Measurements from ENCODE around the gene IGFL4. TPM values are rescaled to one million over a fixed set of nuclear protein-coding genes. Genes with fewer than 3 reads are reported as not detected.

IGFL4 gene
- total and polyA plus RNA-seq, 9 of the 15 experiments (the other 6 are each of a cell fraction or from before 2014, with no cell fraction given): not detected

- no peaks in the 10 kb centered on the region for H3K9me1 ChIP-seq (ENCODE audit: control insufficient read depth, insufficient read depth, low read length)
- POLR2A ChIA-PET: no interaction called here
- H3K4me2 ChIP-seq (ENCODE audit: insufficient read depth, low read length): no peak overlapping the region
- ATAC-seq (no peak), FAIRE-seq (no peak), DNase-seq (ENCODE audit: extremely low read depth in 1 of 4, low spot score in 3 of 4) (no peak)
- H3K9me3 ChIP-seq (replicated peaks; ENCODE audit: control insufficient read depth, insufficient read depth, low read depth, low read length): no peaks in the 10 kb centered on the region
- H3K27me3 ChIP-seq (ENCODE audit: control insufficient read depth in 2 of 2, insufficient read depth in 2 of 2, low read length in 2 of 2): peaks cover 21 to 25% of the 10 kb centered on the region in 2 experiments
- no TSS peak for BruUV-seq (replicated peaks)
- H3K27ac ChIP-seq (ENCODE audit: extremely low read depth, low read depth, low read length): no peak overlapping the region
- H3K4me1 ChIP-seq (replicated peaks in 1 of 2; ENCODE audit: control insufficient read depth in 2 of 2, insufficient read depth in 2 of 2, low read length in 2 of 2): peaks cover 0 to 2% of the 10 kb centered on the region in 2 experiments; a peak in 1 of 5 replicates
- no peaks in the 10 kb centered on the region for H3K36me3 ChIP-seq (ENCODE audit: control insufficient read depth, insufficient read depth, low read length)
- H3K9ac ChIP-seq (ENCODE audit: insufficient read depth in 1 of 2, low read depth in 2 of 2, low read length in 2 of 2): no peak overlapping the region
- intact Hi-C loops (cut with micrococcal nuclease) (no loop called here), in situ Hi-C loops (cut with MboI) (no loop called here)
- TF ChIP-seq CEBPB (tag; IDR thresholded peaks at IDR 0.05) (peak; percentile 76), ZNF133 (CRISPR knock-in tag; IDR thresholded peaks at IDR 0.05) (no peak), HNRNPL (IDR thresholded peaks at IDR 0.05; ENCODE audit: low read depth, low read length) (no peak), E2F5 (CRISPR knock-in tag; IDR thresholded peaks at IDR 0.05) (no peak), TFAP4 (CRISPR knock-in tag; IDR thresholded peaks at IDR 0.05; ENCODE audit: borderline replicate concordance) (no peak), BACH1 (tag; IDR thresholded peaks at IDR 0.05) (no peak), CEBPG (CRISPR knock-in tag; IDR thresholded peaks at IDR 0.05) (no peak), CEBPG (tag; conservative IDR thresholded peaks at IDR 0.05 in 1 of 2, IDR thresholded peaks at IDR 0.05 in 1 of 2) (peak; percentile 72 to 80), MITF (IDR thresholded peaks at IDR 0.05) (no peak)
- no peak overlapping the region for H3K4me3 ChIP-seq
- no peak overlapping the region for H2AFZ ChIP-seq (ENCODE audit: low read depth, low read length)
- no peaks in the 10 kb centered on the region for H3K79me2 ChIP-seq (ENCODE audit: control insufficient read depth, insufficient read depth, low read length)
- WGBS (ENCODE audit: insufficient coverage, low coverage, missing lambda C conversion rate): 8% methylated on average over 9 of the region's 12 CpGs
- CTCF ChIA-PET (ENCODE audit: low intra/inter-chr PET ratio): no interaction called here
- no peaks in the 10 kb centered on the region for H4K20me1 ChIP-seq (replicated peaks; ENCODE audit: control insufficient read depth, insufficient read depth, low read length)
These were observed 50.6 kb downstream of the IGFL4 start for GRCh38 chr19:45990113-45990728.

MicroRNA genes within 50 kb of the gene (microRNA counts, 767-probe panel; counts per million panel counts)
- microRNA hsa-miR-769-3p (1,779 counts per million, percentile 46 among the panel's probes with 10 or more counts), microRNA hsa-miR-769-5p (2,751 counts per million, percentile 66 among the panel's probes with 10 or more counts)

Small RNA genes within 50 kb of the gene (microRNA-seq; reads per million reads assigned to microRNA genes)
- gene MIR769 (ENCODE audit: borderline microRNAs expressed): 166 reads per million, percentile 83 among the genes with 10 or more reads in this experiment

Small RNA genes within 50 kb of the gene (small RNA-seq; reads per million reads assigned to genes)
- 360 reads per million, percentile 99 among the genes with 10 or more reads in this experiment for gene MIR769

Other genes with a start within 250 kb of the IGFL4 start
Only the 7 nearest of the 13 such genes appear.
- 2.6 and 2.8 TPM in 2 replicates for gene MYPOP, start 138.4 kb downstream of the IGFL4 start, total RNA-seq (2014; rRNA removed)
- gene MYPOP, start 138.4 kb downstream of the IGFL4 start, total RNA-seq (2014; rRNA removed; fragmentation: Illumina TruSeq; extraction: Trizol): 0.61 and 0.80 TPM in 2 replicates
- gene MYPOP, start 138.4 kb downstream of the IGFL4 start, total RNA-seq (2015; rRNA removed; fragmentation: Illumina TruSeq; extraction: Trizol): 1.0 and 1.6 TPM in 2 replicates
- gene MYPOP, start 138.4 kb downstream of the IGFL4 start, total RNA-seq (2021): 7.4 and 7.6 TPM in 2 replicates
- 0.72 and 1.3 TPM in 2 replicates for gene MYPOP, start 138.4 kb downstream of the IGFL4 start, polyA plus RNA-seq (2011; rRNA removed)
- gene MYPOP, start 138.4 kb downstream of the IGFL4 start, polyA plus RNA-seq (2014; fragmentation: Illumina TruSeq; extraction: Trizol): 1.7 and 1.9 TPM in 2 replicates
- gene MYPOP, start 138.4 kb downstream of the IGFL4 start, polyA plus RNA-seq (2014; fragmentation: Nextera tagmentation; extraction: Ambion mirVana): under 1 TPM; 0.32 to 0.34 TPM
- gene MYPOP, start 138.4 kb downstream of the IGFL4 start, polyA plus RNA-seq (2014; rRNA removed): 2.4 and 4.9 TPM in 2 replicates
- gene NANOS2, start 126.2 kb downstream of the IGFL4 start, total RNA-seq (2014; rRNA removed): 0.08 TPM in 1 of 2 replicates, not detected in the other
- gene NANOS2, start 126.2 kb downstream of the IGFL4 start, total RNA-seq (2014; rRNA removed; fragmentation: Illumina TruSeq; extraction: Trizol): not detected in 2 replicates
- gene NANOS2, start 126.2 kb downstream of the IGFL4 start, total RNA-seq (2015; rRNA removed; fragmentation: Illumina TruSeq; extraction: Trizol): not detected in 2 replicates
- not detected in 2 replicates for gene NANOS2, start 126.2 kb downstream of the IGFL4 start, total RNA-seq (2021)
- not detected in 2 replicates for gene NANOS2, start 126.2 kb downstream of the IGFL4 start, polyA plus RNA-seq (2011; rRNA removed)
- gene NANOS2, start 126.2 kb downstream of the IGFL4 start, polyA plus RNA-seq (2014; fragmentation: Illumina TruSeq; extraction: Trizol): not detected in 2 replicates
- gene NANOS2, start 126.2 kb downstream of the IGFL4 start, polyA plus RNA-seq (2014; fragmentation: Nextera tagmentation; extraction: Ambion mirVana): not detected
- not detected in 2 replicates for gene NANOS2, start 126.2 kb downstream of the IGFL4 start, polyA plus RNA-seq (2014; rRNA removed)
- gene NOVA2, start 67.1 kb downstream of the IGFL4 start, total RNA-seq (2014; rRNA removed): not detected in 2 replicates
- not detected in 2 replicates for gene NOVA2, start 67.1 kb downstream of the IGFL4 start, total RNA-seq (2014; rRNA removed; fragmentation: Illumina TruSeq; extraction: Trizol)
- not detected in 2 replicates for gene NOVA2, start 67.1 kb downstream of the IGFL4 start, total RNA-seq (2015; rRNA removed; fragmentation: Illumina TruSeq; extraction: Trizol)
- not detected in 2 replicates for gene NOVA2, start 67.1 kb downstream of the IGFL4 start, total RNA-seq (2021)
- gene NOVA2, start 67.1 kb downstream of the IGFL4 start, polyA plus RNA-seq (2011; rRNA removed): not detected in 2 replicates
- not detected in 2 replicates for gene NOVA2, start 67.1 kb downstream of the IGFL4 start, polyA plus RNA-seq (2014; fragmentation: Illumina TruSeq; extraction: Trizol)
- not detected for gene NOVA2, start 67.1 kb downstream of the IGFL4 start, polyA plus RNA-seq (2014; fragmentation: Nextera tagmentation; extraction: Ambion mirVana)
- not detected in 2 replicates for gene NOVA2, start 67.1 kb downstream of the IGFL4 start, polyA plus RNA-seq (2014; rRNA removed)
- 19.8 and 21.5 TPM in 2 replicates for gene CCDC61, start 45.5 kb downstream of the IGFL4 start, total RNA-seq (2014; rRNA removed)
- gene CCDC61, start 45.5 kb downstream of the IGFL4 start, total RNA-seq (2014; rRNA removed; fragmentation: Illumina TruSeq; extraction: Trizol): 4.9 and 5.4 TPM in 2 replicates
- 10.3 and 11.4 TPM in 2 replicates for gene CCDC61, start 45.5 kb downstream of the IGFL4 start, total RNA-seq (2015; rRNA removed; fragmentation: Illumina TruSeq; extraction: Trizol)
- gene CCDC61, start 45.5 kb downstream of the IGFL4 start, total RNA-seq (2021): 26.3 and 27.0 TPM in 2 replicates
- gene CCDC61, start 45.5 kb downstream of the IGFL4 start, polyA plus RNA-seq (2011; rRNA removed): 10.6 and 12.4 TPM in 2 replicates
- 9.4 and 15.5 TPM in 2 replicates for gene CCDC61, start 45.5 kb downstream of the IGFL4 start, polyA plus RNA-seq (2014; fragmentation: Illumina TruSeq; extraction: Trizol)
- gene CCDC61, start 45.5 kb downstream of the IGFL4 start, polyA plus RNA-seq (2014; fragmentation: Nextera tagmentation; extraction: Ambion mirVana): under 1 TPM; 0.07 to 0.59 TPM
- 20.9 and 21.4 TPM in 2 replicates for gene CCDC61, start 45.5 kb downstream of the IGFL4 start, polyA plus RNA-seq (2014; rRNA removed)
- not detected in 2 replicates for gene PGLYRP1, start 17.9 kb downstream of the IGFL4 start, total RNA-seq (2014; rRNA removed)
- not detected in 2 replicates for gene PGLYRP1, start 17.9 kb downstream of the IGFL4 start, total RNA-seq (2014; rRNA removed; fragmentation: Illumina TruSeq; extraction: Trizol)
- gene PGLYRP1, start 17.9 kb downstream of the IGFL4 start, total RNA-seq (2015; rRNA removed; fragmentation: Illumina TruSeq; extraction: Trizol): not detected in 2 replicates
- gene PGLYRP1, start 17.9 kb downstream of the IGFL4 start, total RNA-seq (2021): not detected in 2 replicates
- not detected in 2 replicates for gene PGLYRP1, start 17.9 kb downstream of the IGFL4 start, polyA plus RNA-seq (2011; rRNA removed)
- gene PGLYRP1, start 17.9 kb downstream of the IGFL4 start, polyA plus RNA-seq (2014; fragmentation: Illumina TruSeq; extraction: Trizol): not detected in 2 replicates
- not detected for gene PGLYRP1, start 17.9 kb downstream of the IGFL4 start, polyA plus RNA-seq (2014; fragmentation: Nextera tagmentation; extraction: Ambion mirVana)
- not detected in 2 replicates for gene PGLYRP1, start 17.9 kb downstream of the IGFL4 start, polyA plus RNA-seq (2014; rRNA removed)
- not detected in 2 replicates for gene IGFL3, start 83.7 kb upstream of the IGFL4 start, total RNA-seq (2014; rRNA removed)
- gene IGFL3, start 83.7 kb upstream of the IGFL4 start, total RNA-seq (2014; rRNA removed; fragmentation: Illumina TruSeq; extraction: Trizol): not detected in 2 replicates
- not detected in 2 replicates for gene IGFL3, start 83.7 kb upstream of the IGFL4 start, total RNA-seq (2015; rRNA removed; fragmentation: Illumina TruSeq; extraction: Trizol)
- gene IGFL3, start 83.7 kb upstream of the IGFL4 start, total RNA-seq (2021): not detected in 2 replicates
- gene IGFL3, start 83.7 kb upstream of the IGFL4 start, polyA plus RNA-seq (2011; rRNA removed): not detected in 2 replicates
- not detected in 2 replicates for gene IGFL3, start 83.7 kb upstream of the IGFL4 start, polyA plus RNA-seq (2014; fragmentation: Illumina TruSeq; extraction: Trizol)
- not detected for gene IGFL3, start 83.7 kb upstream of the IGFL4 start, polyA plus RNA-seq (2014; fragmentation: Nextera tagmentation; extraction: Ambion mirVana)
- not detected in 2 replicates for gene IGFL3, start 83.7 kb upstream of the IGFL4 start, polyA plus RNA-seq (2014; rRNA removed)
- gene IGFL2, start 107.2 kb upstream of the IGFL4 start, total RNA-seq (2014; rRNA removed): 0.57 and 0.68 TPM in 2 replicates
- 0.55 TPM in 1 of 2 replicates, not detected in the other for gene IGFL2, start 107.2 kb upstream of the IGFL4 start, total RNA-seq (2014; rRNA removed; fragmentation: Illumina TruSeq; extraction: Trizol)
- 1.7 and 2.6 TPM in 2 replicates for gene IGFL2, start 107.2 kb upstream of the IGFL4 start, total RNA-seq (2015; rRNA removed; fragmentation: Illumina TruSeq; extraction: Trizol)
- gene IGFL2, start 107.2 kb upstream of the IGFL4 start, total RNA-seq (2021): 0.47 and 0.75 TPM in 2 replicates
- 0.72 TPM in 1 of 2 replicates, not detected in the other for gene IGFL2, start 107.2 kb upstream of the IGFL4 start, polyA plus RNA-seq (2011; rRNA removed)
- gene IGFL2, start 107.2 kb upstream of the IGFL4 start, polyA plus RNA-seq (2014; fragmentation: Illumina TruSeq; extraction: Trizol): 0.61 and 0.79 TPM in 2 replicates
- gene IGFL2, start 107.2 kb upstream of the IGFL4 start, polyA plus RNA-seq (2014; fragmentation: Nextera tagmentation; extraction: Ambion mirVana): under 1 TPM; 0.42 to 0.77 TPM
- 0.36 TPM in 1 of 2 replicates, not detected in the other for gene IGFL2, start 107.2 kb upstream of the IGFL4 start, polyA plus RNA-seq (2014; rRNA removed)